GM10847 (cell line): Measurements from ENCODE around the gene PTPN21.

Experiments used
- POLR2A ChIP-seq: IDR thresholded peaks from 2 replicates; pipeline ENCODE4 v1.6.1; 2011; ENCODE audit not compliant: insufficient read length; ENCODE audit errors: extremely low read depth

Gene PTPN21

GRCh38 chr14:88493392-88494185 is 61.2 kb downstream of the PTPN21 start:
- TF ChIP-seq POLR2A, result no peak

GRCh38 chr14:88492272-88493089 is 62.3 kb downstream of the PTPN21 start:
- TF ChIP-seq POLR2A, result no peak

- no peak for TF ChIP-seq POLR2A
Observed at GRCh38 chr14:88490168-88490567, 64.6 kb downstream of the PTPN21 start.

- TF ChIP-seq POLR2A, result no peak
Observed at GRCh38 chr14:88488897-88489296, 65.9 kb downstream of the PTPN21 start.

GRCh38 chr14:88488081-88488480 is 66.7 kb downstream of the PTPN21 start:
- no peak for TF ChIP-seq POLR2A

- TF ChIP-seq POLR2A, result no peak
Observed at GRCh38 chr14:88482524-88482923, 72.3 kb downstream of the PTPN21 start.

GRCh38 chr14:88481794-88482193 is 73.0 kb downstream of the PTPN21 start:
- TF ChIP-seq POLR2A, result no peak

- TF ChIP-seq POLR2A, result no peak
Observed at GRCh38 chr14:88481059-88481458, 73.7 kb downstream of the PTPN21 start.

GRCh38 chr14:88479574-88479987 is 75.2 kb downstream of the PTPN21 start:
- TF ChIP-seq POLR2A, result no peak

- TF ChIP-seq POLR2A, result no peak
Observed at GRCh38 chr14:88478931-88479330, 75.9 kb downstream of the PTPN21 start.

- no peak for TF ChIP-seq POLR2A
Observed at GRCh38 chr14:88477513-88478250, 77.1 kb downstream of the PTPN21 start.

GRCh38 chr14:88476825-88477224 is 78.0 kb downstream of the PTPN21 start:
- no peak for TF ChIP-seq POLR2A

GRCh38 chr14:88476214-88476774 is 78.5 kb downstream of the PTPN21 start:
- no peak for TF ChIP-seq POLR2A

- TF ChIP-seq POLR2A, result no peak
Observed at GRCh38 chr14:88473791-88474190, 81.0 kb downstream of the PTPN21 start.

GRCh38 chr14:88470542-88471440 is 84.0 kb downstream of the PTPN21 start:
- no peak for TF ChIP-seq POLR2A

- TF ChIP-seq POLR2A, result no peak
Observed at GRCh38 chr14:88468406-88468805, 86.4 kb downstream of the PTPN21 start.
